EH (cell line): ENCODE measurements around the gene CD38.
A peak's percentile ranks its signal among the peaks of the same experiment; 100 is the strongest.

ENCODE experiments used
- DNase-seq: peaks from one replicate; pipeline ENCODE4 v3.0.0-alpha.2; 2015; ENCODE audit warnings: low read depth

CD38 gene

GRCh38 chr4:15868111-15868510 is 90.0 kb downstream of the CD38 start:
- peak; percentile 11 for DNase-seq

DNA sequence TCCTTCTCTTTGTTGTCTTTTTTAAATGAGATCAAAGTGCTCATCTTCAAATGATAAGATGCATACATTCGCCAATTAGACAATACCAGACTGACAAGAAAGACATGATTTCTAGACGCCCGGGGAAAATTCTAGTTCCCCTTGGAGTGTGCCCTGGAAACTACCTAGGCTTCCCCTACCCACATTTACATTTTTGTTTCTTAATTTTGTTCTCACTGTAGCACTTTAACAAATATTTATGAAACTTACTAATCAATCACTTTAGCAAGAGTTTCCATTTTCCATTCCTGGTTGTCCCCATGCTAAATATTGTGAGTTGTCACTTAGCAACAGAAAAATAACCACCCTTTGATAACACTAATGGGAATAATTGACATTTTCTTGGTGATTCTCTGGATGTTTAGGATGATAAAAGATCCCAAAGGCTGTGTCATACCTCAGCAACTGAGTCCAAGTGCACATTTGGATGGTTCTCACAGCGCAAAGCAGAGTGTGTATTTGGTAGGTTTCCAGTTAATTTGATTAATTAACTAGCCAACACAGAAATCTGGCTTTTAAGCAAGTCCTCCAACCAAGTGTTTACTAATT is 90.8 kb downstream of the CD38 start:
- DNase-seq: no peak

GRCh38 chr4:15870079-15870478 is 92.0 kb downstream of the CD38 start:
- DNase-seq: no peak

- no peak for DNase-seq
Observed at GRCh38 chr4:15870921-15871664, 93.0 kb downstream of the CD38 start.

- DNase-seq: no peak
Observed at GRCh38 chr4:15873117-15873516, 95.0 kb downstream of the CD38 start.

DNA sequence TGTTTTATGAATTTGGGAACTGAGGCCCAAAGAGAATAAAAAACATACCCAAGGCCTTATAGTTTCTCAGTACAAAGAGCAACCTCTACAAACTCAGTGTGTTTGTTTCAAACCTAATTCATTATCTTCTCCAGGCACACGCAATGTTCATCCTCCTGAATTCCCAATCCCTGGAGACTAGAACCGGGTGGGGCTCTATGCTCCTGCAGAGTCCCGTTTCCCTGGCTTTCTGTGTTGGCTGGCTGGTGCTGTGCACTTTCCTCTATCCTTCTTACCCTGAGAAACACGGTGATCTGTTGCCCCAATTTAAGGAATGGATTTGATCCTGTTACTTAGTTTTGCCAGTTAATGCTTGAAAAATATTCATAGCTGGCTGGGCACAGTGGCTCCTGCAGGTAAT is 96.5 kb downstream of the CD38 start:
- DNase-seq: no peak

DNA sequence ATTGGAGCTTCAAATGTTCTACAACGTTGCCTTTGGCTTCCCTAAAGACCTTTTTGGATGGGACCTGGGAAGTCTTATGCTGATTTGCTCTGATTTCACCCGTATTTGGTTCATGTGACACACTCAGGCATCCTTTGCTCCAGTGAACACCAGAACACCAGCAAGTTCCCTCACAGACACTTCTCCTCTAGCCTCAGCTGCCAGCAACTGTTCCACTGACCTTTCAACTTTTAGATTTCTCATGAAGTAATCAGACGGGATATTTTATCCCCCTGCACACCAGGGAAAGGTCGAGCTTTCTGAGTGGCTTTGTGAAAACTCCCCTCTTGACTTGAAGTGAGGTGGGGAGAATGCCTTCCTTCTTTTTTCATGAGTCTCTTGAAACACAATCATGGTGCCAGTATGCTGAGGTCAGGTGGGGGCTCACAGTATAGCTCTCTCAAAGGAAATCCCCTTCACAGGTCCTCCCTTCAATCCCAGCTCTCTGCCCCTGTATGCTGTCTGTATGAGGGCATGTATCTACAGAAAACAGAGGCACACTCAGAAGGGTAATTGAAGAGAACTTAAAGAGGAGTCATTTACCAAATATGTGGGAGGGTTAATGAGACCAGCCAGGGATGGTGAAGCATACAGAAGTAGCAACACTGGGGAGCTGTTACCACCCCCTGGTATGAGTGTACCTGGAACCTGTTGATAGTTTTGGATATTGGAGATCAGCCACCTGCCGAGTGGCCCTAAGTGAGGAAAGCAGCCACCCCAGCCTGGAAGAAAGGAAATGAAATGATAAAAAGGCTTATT is 97.7 kb downstream of the CD38 start:
- no peak for DNase-seq

- no peak for DNase-seq
Observed at GRCh38 chr4:15878011-15878410, 99.9 kb downstream of the CD38 start.

- DNase-seq: no peak
Observed at GRCh38 chr4:15881820-15882219, 103.7 kb downstream of the CD38 start.

- peak; percentile 75 for DNase-seq
Observed at GRCh38 chr4:15882675-15883086, 104.6 kb downstream of the CD38 start.

GRCh38 chr4:15883610-15884243 is 105.6 kb downstream of the CD38 start:
- DNase-seq: no peak

- no peak for DNase-seq
Observed at GRCh38 chr4:15884666-15885065, 106.5 kb downstream of the CD38 start.

DNA sequence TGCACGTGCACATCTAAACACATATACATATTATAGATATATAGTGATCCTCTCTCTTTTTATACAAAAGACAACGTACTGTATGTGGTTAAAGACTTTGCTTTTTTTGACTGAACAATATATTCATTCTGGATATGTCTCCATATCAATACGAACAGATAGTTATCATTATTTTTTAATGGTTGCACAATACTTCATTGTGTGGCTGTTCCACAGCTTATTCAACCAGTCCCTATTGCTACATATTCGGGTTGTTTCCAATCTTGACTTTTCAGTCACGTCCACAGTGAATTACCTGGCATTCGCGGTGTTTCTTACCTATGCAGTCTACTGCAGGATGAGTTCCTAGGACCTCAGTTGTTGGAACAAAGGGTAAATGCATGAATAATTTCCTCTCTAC is 107.3 kb downstream of the CD38 start:
- DNase-seq: no peak

DNA sequence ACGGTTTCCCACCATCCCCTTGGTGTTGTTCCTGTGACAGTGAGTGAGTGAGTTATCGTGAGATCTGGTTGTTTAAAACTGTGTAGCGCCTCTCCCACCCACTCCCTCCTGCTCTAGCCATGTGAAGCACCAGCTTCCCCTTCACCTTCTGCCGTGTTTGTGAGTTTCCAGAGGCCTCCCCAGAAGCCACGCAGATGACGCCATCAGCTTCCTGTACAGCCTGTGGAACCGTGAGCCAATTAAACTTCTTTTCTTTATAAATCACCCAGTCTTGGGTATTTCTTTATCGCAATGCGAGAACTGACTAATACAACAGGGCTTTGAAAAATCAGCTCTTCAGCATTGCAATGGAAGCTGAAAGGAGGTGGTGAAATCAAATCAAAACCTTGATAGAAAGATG is 110.4 kb downstream of the CD38 start:
- no peak for DNase-seq

DNA sequence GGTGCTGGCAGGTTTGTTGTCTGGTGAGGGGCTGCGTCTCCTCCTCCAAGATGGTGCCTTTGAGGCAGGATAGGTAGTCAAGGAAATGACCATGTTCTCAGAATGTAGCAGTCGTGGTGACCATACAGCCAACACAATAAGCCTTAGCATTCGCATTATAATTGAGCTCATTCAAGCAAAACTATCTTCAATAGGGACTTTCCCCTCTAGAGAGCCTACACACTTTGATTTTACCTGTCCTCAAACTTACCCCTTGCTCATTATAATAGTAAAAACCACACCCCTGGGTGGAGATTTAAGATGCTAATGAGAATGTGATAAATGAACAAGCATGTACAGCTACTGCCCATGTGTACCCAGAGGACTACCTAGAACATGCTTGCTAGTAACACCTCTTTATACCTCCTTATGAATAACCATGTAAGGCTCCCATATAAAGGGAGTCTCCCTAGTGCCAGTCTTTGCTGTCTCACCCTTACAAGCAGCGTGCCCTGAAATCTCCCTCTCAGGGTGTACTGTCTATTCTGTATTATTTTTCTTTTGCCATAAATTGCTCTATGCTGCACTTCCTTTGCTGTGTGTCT is 112.2 kb downstream of the CD38 start:
- no peak for DNase-seq

DNA sequence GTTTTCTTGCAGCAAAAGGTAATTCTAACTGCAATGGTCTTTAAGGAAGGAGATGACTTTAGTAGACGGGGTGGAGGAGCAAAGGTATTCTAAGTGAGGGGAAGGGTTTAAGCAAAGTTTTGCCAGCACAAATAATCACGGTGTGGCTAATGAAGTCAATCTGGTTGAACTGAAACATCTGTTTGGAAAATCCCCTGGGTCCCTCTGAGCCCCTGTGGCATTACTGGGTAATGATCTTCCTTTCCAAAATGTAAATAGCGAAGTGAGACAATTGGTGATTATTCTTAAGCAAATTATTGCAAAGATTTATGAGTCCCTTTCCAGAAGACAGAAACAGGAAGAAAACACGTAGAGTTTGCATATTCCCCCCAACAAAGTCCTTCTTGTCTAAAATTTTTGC is 113.2 kb downstream of the CD38 start:
- DNase-seq: no peak

GRCh38 chr4:15893962-15894361 is 115.8 kb downstream of the CD38 start:
- peak; percentile 94 for DNase-seq

- no peak for DNase-seq
Observed at GRCh38 chr4:15894393-15894792, 116.3 kb downstream of the CD38 start.

GRCh38 chr4:15894921-15895916 is 117.1 kb downstream of the CD38 start:
- peak; percentile 2 for DNase-seq

DNA sequence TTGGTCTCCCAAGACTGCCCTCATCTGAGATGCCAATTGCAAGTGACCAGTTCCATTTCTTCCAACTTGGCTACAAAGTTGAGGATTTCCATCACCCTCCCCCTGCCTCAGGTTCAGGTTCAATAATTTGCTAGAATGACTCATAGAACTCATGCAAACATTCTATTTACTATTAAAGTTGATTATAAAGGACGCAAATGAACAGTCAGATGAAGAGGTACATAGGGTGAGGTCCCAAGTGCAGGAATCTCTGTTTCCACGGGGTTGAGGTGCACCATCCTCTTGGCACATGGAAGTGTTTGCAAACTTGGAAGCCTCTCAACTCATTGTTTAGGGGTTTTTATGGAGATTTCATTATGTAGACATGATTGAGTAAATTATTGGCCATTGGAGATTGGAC is 119.4 kb downstream of the CD38 start:
- DNase-seq: no peak

DNA sequence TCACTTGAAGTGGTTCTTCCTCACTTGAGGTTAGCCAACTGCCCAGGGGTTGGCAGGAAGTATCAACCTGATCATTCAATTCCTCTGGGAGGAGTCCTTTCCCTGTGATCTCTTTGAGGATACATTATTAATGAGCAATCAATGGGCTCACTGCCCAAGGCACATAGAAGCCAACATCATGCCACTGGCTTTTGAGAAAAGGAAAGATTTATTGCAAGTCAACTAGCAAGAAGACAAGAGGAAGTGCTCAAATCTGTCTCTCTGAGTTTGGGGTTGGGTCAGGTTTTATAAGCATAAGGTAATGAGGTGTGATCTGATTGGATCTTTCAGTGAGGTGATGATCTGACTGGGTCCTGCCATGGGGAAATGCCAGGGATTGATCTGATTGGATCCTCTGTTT is 120.8 kb downstream of the CD38 start:
- DNase-seq: no peak
